Thyroid gland (tissue), 4 donors: Measurements from ENCODE around the gene CAMK1G.

Experiments used
- POLR2A ChIP-seq, 2 donors: fragments of 450-650 bp; IDR thresholded peaks; one replicate each; pipeline ENCODE4 v1.6.1; 2017; ENCODE audit warnings: antibody characterized with exemption in 2 of 2, mild to moderate bottlenecking in 2 of 2, moderate library complexity in 1 of 2
- TF ChIP-seq, protein P1 (sequence below), 6 experiments: fragments of 200-600 bp in 3 of 6; fragments of 450-650 bp in 3 of 6; sonication (generic) in 3 of 6; IDR thresholded peaks; one replicate each; pipeline ENCODE4 v1.5.1; 2016 to 2019; ENCODE audit warnings: antibody characterized with exemption in 6 of 6, mild to moderate bottlenecking in 2 of 6, inconsistent platforms in 1 of 6, moderate library complexity in 1 of 6

DNA sequence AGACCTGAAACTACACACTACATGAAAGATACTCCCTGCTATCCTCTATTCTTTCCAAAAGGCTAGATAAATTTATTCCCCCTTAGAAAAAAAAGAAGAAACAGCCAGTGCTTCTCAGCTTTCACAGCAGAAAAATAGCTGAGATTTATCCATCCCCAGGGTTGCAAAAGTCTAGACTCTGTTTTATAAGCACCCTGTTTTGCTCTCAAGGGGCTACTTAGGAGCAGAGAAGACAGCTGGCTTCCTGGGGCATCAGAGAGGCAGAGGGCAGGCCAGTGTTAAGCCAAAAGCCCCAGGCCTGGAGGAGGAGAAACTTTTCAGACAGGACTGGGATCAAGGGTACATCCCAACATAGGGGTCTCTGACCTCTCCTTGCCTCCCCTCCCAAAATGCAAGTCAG lies 64.8 kb downstream of the CAMK1G start:
- TF ChIP-seq POLR2A (IDR thresholded peaks at IDR 0.05) = no peak
- TF ChIP-seq, protein P1, sequence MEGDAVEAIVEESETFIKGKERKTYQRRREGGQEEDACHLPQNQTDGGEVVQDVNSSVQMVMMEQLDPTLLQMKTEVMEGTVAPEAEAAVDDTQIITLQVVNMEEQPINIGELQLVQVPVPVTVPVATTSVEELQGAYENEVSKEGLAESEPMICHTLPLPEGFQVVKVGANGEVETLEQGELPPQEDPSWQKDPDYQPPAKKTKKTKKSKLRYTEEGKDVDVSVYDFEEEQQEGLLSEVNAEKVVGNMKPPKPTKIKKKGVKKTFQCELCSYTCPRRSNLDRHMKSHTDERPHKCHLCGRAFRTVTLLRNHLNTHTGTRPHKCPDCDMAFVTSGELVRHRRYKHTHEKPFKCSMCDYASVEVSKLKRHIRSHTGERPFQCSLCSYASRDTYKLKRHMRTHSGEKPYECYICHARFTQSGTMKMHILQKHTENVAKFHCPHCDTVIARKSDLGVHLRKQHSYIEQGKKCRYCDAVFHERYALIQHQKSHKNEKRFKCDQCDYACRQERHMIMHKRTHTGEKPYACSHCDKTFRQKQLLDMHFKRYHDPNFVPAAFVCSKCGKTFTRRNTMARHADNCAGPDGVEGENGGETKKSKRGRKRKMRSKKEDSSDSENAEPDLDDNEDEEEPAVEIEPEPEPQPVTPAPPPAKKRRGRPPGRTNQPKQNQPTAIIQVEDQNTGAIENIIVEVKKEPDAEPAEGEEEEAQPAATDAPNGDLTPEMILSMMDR (IDR thresholded peaks at IDR 0.05) = no peak
